HG03342 (cell line): Measurements from ENCODE around the gene LMF2.
A peak's percentile ranks its signal among the peaks of the same experiment; 100 is the strongest.
"Not testable (repeated sequence)": the region's sequence is repeated elsewhere in the genome, so short reads cannot be mapped to it uniquely, and the experiment has no call there.

ENCODE experiments used
- ATAC-seq: cut with Tn5 transposase; IDR thresholded peaks from one replicate; pipeline ENCODE4 v1.9.1; 2021; ENCODE audit warnings: mild to moderate bottlenecking, moderate library complexity; ENCODE audit not compliant: unreplicated experiment

Gene LMF2

DNA sequence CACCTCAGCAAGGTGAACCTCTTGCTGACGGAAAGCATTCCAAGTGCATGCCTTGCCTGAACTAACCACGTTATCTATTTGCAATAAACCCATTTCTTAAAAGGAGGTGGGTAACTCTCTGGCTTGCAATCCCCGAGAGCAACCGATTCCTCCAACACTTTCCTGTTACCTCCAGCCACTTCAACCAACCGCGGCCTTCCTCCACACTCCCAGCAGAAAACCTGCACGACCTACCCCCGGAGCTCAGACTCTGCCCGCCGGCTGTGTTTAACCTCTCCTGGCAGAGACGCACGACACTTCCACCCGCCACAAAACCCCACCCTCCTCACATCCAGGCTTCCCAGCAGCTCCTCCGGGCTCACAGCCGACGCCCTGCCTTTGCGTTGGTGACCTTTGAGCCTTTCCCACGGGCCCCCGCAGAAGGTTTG, 17.2 kb upstream of the LMF2 start:
- no peak for ATAC-seq

- no peak for ATAC-seq
Measured at GRCh38 chr22:50523806-50524675, 16.5 kb upstream of the LMF2 start.

DNA sequence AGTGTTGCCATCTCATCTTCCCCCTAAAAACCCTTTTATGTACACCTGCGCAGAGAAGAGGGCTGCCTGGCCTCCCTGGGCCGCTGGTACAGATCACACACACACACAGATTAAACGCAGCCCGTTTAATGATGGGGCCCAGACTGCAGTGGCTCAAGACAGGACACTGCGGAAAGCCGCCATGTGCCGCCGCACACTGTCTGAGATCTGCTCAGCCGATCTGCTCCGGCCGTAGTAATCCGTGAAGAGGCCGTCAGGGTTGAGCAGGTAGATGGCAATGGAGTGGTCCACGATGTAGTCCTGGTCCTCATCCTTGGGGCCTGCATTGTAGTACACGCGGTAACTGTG, 15.9 kb upstream of the LMF2 start:
- ATAC-seq = no peak

- no peak for ATAC-seq
Measured at GRCh38 chr22:50522806-50523438, 15.4 kb upstream of the LMF2 start.

GRCh38 chr22:50522208-50522805, 14.8 kb upstream of the LMF2 start:
- no peak for ATAC-seq

GRCh38 chr22:50521710-50522109, 14.2 kb upstream of the LMF2 start:
- ATAC-seq = no peak

DNA sequence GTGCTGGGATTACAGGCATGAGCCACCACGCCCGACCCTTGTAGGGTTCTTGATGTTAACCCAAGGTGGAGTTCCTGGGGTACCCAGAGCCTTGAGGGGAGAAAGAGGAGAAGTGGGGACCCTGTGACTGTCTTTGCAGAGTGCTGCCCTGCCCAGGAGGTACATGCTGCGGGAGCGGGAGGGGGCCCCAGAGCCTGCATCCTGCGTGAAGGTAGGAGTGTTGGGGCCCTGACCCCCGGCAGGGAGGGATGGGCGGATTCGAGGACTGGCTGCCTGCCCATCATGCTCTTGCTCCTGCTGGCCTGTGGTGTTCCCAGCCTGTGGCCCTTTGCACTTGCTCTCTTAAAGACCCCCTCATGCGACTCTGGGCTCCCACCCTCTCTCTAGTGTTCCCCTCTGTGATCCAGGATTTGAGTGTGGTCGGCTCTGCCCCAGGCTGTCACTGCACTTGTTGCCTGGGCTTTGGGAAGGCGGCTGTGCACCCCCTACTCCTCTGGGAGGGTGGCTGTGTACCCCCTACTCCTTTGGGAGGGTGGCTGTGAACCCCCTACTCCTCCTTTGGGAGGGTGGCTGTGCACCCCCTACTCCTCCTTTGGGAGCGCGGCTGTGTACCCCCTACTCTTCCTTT, 13.4 kb upstream of the LMF2 start:
- ATAC-seq = no peak

GRCh38 chr22:50520184-50520583, 12.7 kb upstream of the LMF2 start:
- ATAC-seq = not testable (repeated sequence)

DNA sequence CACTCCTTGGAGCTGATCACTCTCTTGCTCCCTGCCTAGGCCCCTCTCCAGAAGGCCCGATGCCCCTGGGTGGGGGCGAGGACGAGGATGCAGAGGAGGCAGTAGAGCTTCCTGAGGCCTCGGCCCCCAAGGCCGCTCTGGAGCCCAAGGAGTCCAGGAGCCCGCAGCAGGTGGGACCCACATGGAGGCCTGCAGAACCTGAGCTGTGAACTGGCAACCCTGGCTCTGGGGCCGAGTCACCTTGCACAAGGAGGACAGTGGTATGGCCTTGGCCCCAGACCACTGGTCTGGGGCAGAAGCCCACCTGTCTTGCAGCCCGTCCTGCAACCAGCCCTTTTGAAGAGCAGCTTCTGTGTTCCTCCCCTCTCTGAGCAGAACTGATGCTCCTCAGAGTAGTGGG, 11.6 kb upstream of the LMF2 start:
- no peak for ATAC-seq

DNA sequence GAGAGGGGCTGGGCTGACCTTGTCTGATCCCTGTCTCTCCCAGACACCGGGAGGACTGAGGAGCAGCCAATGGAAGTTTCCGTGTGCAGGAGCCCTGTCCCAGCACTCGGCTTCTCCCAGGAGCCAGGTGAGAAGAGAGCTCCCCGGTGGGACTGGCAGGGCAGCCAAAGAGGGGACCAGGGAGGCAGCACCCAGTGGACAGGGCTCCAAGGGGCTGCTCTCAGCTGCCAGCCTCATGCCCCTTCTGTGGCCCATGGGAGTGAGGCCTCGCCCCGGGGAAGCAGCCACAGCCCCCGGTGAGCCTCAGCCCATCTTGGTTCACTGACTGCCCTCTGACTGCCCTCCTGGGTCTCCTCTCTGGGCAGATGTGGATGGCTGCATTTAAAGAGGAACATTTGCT, 11.1 kb upstream of the LMF2 start:
- ATAC-seq = no peak

DNA sequence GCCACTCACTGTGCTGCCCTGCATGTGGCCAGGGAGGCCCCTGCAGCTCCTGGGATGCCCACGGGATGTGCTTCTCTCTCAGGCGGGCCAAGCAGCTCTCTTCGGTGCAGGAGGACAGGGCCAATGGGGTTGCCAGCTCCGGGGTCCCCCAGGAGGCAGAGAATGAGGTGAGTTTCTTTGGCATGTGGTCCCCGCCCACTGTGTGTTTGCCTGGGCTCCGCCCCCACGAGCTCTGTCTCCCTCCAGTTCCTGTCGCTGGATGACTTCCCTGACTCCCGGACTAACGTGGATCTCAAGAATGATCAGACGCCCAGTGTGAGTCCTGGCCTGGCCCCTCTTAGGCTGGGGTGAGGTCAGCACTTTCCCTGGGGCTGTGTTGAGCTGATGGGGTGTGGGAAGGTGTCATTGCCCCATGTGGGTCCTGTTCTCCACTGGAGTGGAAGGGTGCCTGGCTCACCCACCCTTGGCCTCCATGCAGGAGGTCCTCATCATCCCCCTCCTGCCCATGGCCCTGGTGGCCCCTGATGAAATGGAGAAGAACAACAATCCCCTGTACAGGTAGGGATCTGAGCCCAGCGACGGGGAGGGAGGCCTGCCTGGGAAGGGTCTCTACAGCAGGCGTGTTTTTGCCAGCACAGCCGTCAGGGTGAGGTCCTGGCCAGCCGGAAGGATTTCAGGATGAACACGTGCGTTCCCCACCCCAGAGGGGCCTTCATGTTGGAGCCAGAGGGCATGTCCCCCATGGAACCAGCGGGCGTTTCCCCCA, 10.2 kb upstream of the LMF2 start:
- no peak for ATAC-seq

DNA sequence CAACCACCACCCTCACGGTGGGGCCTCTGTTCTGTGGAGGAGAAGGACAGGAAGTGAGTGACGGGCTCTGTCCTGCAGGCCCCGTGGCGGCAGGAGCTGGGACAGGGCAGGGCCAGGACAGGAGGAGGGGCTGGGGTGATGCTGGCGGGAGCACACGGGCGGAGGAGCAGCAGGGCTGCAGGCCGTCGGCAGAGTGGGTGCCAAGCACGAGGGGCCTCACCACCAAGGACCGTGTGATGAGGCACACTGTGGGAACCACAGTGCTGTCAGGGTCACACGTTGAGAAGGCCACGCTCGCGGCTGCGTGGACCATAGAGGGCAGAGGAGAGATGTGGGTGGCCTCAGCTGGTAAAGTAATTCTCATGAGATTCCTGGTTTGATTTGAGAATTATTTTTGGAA, 9.4 kb upstream of the LMF2 start:
- no peak for ATAC-seq

DNA sequence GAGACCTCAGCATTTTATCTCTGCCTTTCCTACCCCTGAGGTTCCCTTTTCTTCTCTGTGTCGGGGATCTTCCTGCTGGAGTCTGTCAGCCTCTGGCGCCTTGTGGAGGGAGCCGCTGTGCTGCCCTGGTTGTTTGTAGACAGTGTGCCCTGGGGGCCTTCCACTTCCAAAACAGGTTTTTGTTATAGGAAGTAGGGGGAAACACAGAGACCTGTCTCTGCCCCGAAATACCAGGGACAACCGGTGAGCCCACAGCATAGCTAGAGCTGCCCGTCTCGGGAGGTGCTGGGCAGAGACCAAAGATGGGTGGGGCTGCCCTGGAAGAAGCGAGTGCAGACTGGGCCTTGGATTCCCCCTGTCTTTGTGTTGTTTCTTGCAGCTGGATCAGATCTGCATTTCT, 8.6 kb upstream of the LMF2 start:
- no peak for ATAC-seq

GRCh38 chr22:50513175-50513574, 5.7 kb upstream of the LMF2 start:
- no peak for ATAC-seq

- no peak for ATAC-seq
Measured at GRCh38 chr22:50508897-50509296, 1.4 kb upstream of the LMF2 start.

GRCh38 chr22:50507991-50508884, 736 bp upstream of the LMF2 start, which contains the start of gene NCAPH2:
Gene NCAPH2, plus strand, starts transcription at chr22:50508224. Its CDS starts 114 bp downstream, at chr22:50508338.
- ATAC-seq = peak; percentile 63

- ATAC-seq = no peak
Measured at GRCh38 chr22:50506611-50507420, 686 bp downstream of the LMF2 start.

DNA sequence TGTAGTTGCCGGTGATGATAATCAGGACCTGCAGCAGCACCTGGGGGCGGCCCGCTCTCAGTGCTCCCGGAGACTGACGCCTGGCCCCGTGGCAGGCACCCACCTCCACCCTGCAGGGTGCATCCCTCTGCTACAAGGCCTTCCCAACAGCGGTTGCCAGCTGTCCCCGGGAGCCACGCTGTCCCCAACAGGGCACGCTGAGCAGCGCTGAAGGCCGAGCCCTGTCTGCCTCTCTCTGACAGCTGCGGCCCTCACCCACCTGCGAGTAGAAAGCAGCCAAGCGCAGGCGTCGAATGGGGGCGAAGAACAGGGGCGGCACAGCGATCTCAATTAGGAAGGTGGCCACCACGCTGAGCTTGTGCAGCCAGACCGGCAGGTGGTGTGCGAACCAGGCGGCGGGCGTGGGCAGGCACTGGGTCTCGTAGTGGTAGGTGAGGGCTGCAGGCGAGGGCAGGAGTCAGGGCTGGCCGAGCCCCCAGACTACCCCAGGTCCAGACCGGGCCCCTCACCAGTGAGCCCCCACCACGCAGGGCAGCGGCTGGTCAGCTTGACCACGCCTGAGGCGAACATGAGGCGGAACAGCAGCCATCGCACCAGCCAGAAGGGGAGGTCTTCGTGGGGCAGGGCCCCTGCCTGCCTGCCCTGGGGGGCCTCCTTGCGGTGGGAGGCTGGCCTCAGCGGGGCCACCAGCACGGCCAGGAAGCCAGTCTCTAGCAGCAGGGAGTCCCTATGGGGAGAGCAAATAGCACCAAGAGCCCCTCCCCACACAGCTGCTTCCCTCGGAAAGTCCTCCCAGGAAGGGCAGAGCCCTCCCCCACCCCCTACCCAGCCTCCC, 1.5 kb downstream of the LMF2 start:
- ATAC-seq = no peak
